MM.1S (cell line): ENCODE measurements around the gene CYTH4.

Experiments used
- CTCF ChIP-seq: fragments of 300-600 bp; sonication (generic); IDR thresholded peaks from 2 replicates; pipeline ENCODE4 v1.5.1; 2016; ENCODE audit warnings: antibody characterized with exemption, low read length, mixed read lengths
- EZH2 ChIP-seq: fragments of 300-600 bp; sonication (generic); optimal IDR thresholded peaks from 2 replicates; pipeline ENCODE3; 2017; ENCODE audit warnings: low read depth, mild to moderate bottlenecking, antibody characterized with exemption, low read length, mixed read lengths
- EZH2phosphoT487 ChIP-seq: fragments of 300-600 bp; sonication (generic); IDR thresholded peaks from 2 replicates; pipeline ENCODE4 v1.6.1; 2018; ENCODE audit warnings: antibody characterized with exemption, low read length

GRCh38 chr22:37287550-37287951 is 5.2 kb downstream of the CYTH4 start:
- TF ChIP-seq CTCF (no peak), EZH2 (no peak), EZH2phosphoT487 (no peak)
